ENCODE data around the gene DNAJC22.

Gene DNAJC22

GRCh38 chr12:49346659-49347310, at the start of gene DNAJC22:
TSS of gene DNAJC22 (plus strand) at chr12:49346888. CDS start at chr12:49348873, 1,985 bp downstream.
- ATAC-seq (ENCODE audit: insufficient read depth, low read depth): no peak
- Histone ChIP-seq H4K20me1 (ENCODE audit: insufficient read depth, low read length) (0 out of 2 replicates have a peak, but pooled peaks cover 4% of the 10 kb centered on the region), H3K4me3 (ENCODE audit: low read depth in 1 of 2, low read length in 2 of 2) (peak within 1 kb of the TSS in 1 of 2 experiments; percentile 28; a peak in 1 of 4 replicates), H3K27ac (ENCODE audit: low read length) (no peak within 1 kb of the TSS), H3K4me2 (ENCODE audit: insufficient read depth, low read length) (peak within 1 kb of the TSS; percentile 61), H2AFZ (ENCODE audit: low read depth, low read length) (peak within 1 kb of the TSS; percentile 71), H3K27me3 (ENCODE audit: insufficient read depth, low read length, poor library complexity) (no peaks in the 10 kb centered on the region), H3K9ac (ENCODE audit: low read depth, low read length) (0 out of 2 replicates have a peak within 1 kb of the TSS, but pooled peaks have one; percentile 20), H3K9me3 (ENCODE audit: insufficient read depth, low read length, severe bottlenecking) (no peaks in the 10 kb centered on the region), H3K36me3 (ENCODE audit: insufficient read depth, low read length) (no peaks in the 10 kb centered on the region), H3K79me2 (ENCODE audit: insufficient read depth, low read length) (no peaks in the 10 kb centered on the region), H3K4me1 (ENCODE audit: insufficient read depth, low read length) (peaks cover 10% of the 10 kb centered on the region)
- no peak for DNase-seq
- TF ChIP-seq CTCF (IDR thresholded peaks at IDR 0.05; ENCODE audit: borderline replicate concordance, extremely low read depth, low read length, poor library complexity, severe bottlenecking) (no peak), EZH2 (IDR thresholded peaks at IDR 0.05; ENCODE audit: borderline replicate concordance, low read depth, low read length, severe bottlenecking) (no peak)

- H3K36me3 ChIP-seq (ENCODE audit: insufficient read depth, low read length): no peaks in the 10 kb centered on the region
- DNase-seq (no peak), ATAC-seq (ENCODE audit: insufficient read depth, low read depth) (no peak)
- no peaks in the 10 kb centered on the region; the same call in 1 of the 2 replicates for H4K20me1 ChIP-seq (ENCODE audit: insufficient read depth, low read length)
- TF ChIP-seq EZH2 (IDR thresholded peaks at IDR 0.05; ENCODE audit: borderline replicate concordance, low read depth, low read length, severe bottlenecking) (no peak), CTCF (IDR thresholded peaks at IDR 0.05; ENCODE audit: borderline replicate concordance, extremely low read depth, low read length, poor library complexity, severe bottlenecking) (no peak)
- H3K27me3 ChIP-seq (ENCODE audit: insufficient read depth, low read length, poor library complexity): peaks cover 4% of the 10 kb centered on the region
- H3K9ac ChIP-seq (ENCODE audit: low read depth, low read length): no peak overlapping the region
- H2AFZ ChIP-seq (ENCODE audit: low read depth, low read length): no peak overlapping the region
- H3K4me2 ChIP-seq (ENCODE audit: insufficient read depth, low read length): no peak overlapping the region
- H3K27ac ChIP-seq (ENCODE audit: low read length): no peak overlapping the region
- no peaks in the 10 kb centered on the region for H3K9me3 ChIP-seq (ENCODE audit: insufficient read depth, low read length, severe bottlenecking)
- no peaks in the 10 kb centered on the region for H3K79me2 ChIP-seq (ENCODE audit: insufficient read depth, low read length)
- no peak overlapping the region for H3K4me3 ChIP-seq (ENCODE audit: low read depth in 1 of 2, low read length in 2 of 2)
- peaks cover 6% of the 10 kb centered on the region for H3K4me1 ChIP-seq (ENCODE audit: insufficient read depth, low read length)
Measured at GRCh38 chr12:49297695-49298060, 49.0 kb upstream of the DNAJC22 start.

GRCh38 chr12:49298160-49298559, 48.5 kb upstream of the DNAJC22 start:
- DNase-seq: no peak
- TF ChIP-seq CTCF (IDR thresholded peaks at IDR 0.05; ENCODE audit: borderline replicate concordance, extremely low read depth, low read length, poor library complexity, severe bottlenecking): peak; percentile 47
- no peak for TF ChIP-seq EZH2 (IDR thresholded peaks at IDR 0.05; ENCODE audit: borderline replicate concordance, low read depth, low read length, severe bottlenecking)
- Histone ChIP-seq H3K9ac (ENCODE audit: low read depth, low read length) (no peak overlapping the region), H3K4me2 (ENCODE audit: insufficient read depth, low read length) (no peak overlapping the region), H2AFZ (ENCODE audit: low read depth, low read length) (no peak overlapping the region), H3K36me3 (ENCODE audit: insufficient read depth, low read length) (no peaks in the 10 kb centered on the region), H3K79me2 (ENCODE audit: insufficient read depth, low read length) (no peaks in the 10 kb centered on the region), H3K27ac (ENCODE audit: low read length) (no peak overlapping the region), H3K4me3 (ENCODE audit: low read depth in 1 of 2, low read length in 2 of 2) (no peak overlapping the region), H3K4me1 (ENCODE audit: insufficient read depth, low read length) (peaks cover 6% of the 10 kb centered on the region), H3K9me3 (ENCODE audit: insufficient read depth, low read length, severe bottlenecking) (no peaks in the 10 kb centered on the region), H4K20me1 (ENCODE audit: insufficient read depth, low read length) (no peaks in the 10 kb centered on the region; the same call in 1 of the 2 replicates), H3K27me3 (ENCODE audit: insufficient read depth, low read length, poor library complexity) (peaks cover 4% of the 10 kb centered on the region)
- ATAC-seq (ENCODE audit: insufficient read depth, low read depth): peak; percentile 38; the same call in 1 of the 3 replicates
